Transverse colon (tissue), 4 donors: Measurements from ENCODE around the gene ATRN. TPM values are rescaled to one million over a fixed set of nuclear protein-coding genes. Genes with fewer than 3 reads are reported as not detected.

Experiments used
- DNase-seq: peaks from one replicate; pipeline ENCODE4 v3.0.0-alpha.2; 2019
- H3K27ac ChIP-seq, 4 donors: fragments of 200-600 bp; sonication (generic); 2 replicates each; pipeline ENCODE4 v1.5.1; 2016 to 2018; ENCODE audit warnings: inconsistent platforms in 4 of 4
- H3K27me3 ChIP-seq: fragments of 200-600 bp; sonication (generic); 2 replicates; pipeline ENCODE4 v1.5.1; 2017; ENCODE audit warnings: inconsistent platforms
- H3K36me3 ChIP-seq, 4 donors: fragments of 200-600 bp; sonication (generic); 2 replicates each; pipeline ENCODE4 v1.5.1; 2017 to 2019; ENCODE audit warnings: inconsistent platforms in 4 of 4
- H3K4me1 ChIP-seq, 4 donors: fragments of 200-600 bp; sonication (generic); 2 replicates each; pipeline ENCODE4 v1.5.1; 2017 to 2020; ENCODE audit warnings: inconsistent platforms in 4 of 4
- H3K4me3 ChIP-seq, 4 donors: fragments of 200-600 bp; sonication (generic); 1 replicate in 1 of 4; 2 replicates in 3 of 4; pipeline versions ENCODE4 v1.5.1 to v1.6.1; 2017 to 2019; ENCODE audit warnings: inconsistent platforms in 4 of 4
- H3K9me3 ChIP-seq, 2 donors: fragments of 200-600 bp; sonication (generic); 2 replicates each; pipeline ENCODE4 v1.5.1; 2017 to 2019; ENCODE audit warnings: inconsistent platforms in 2 of 2
- EP300 ChIP-seq: sonication (generic); formaldehyde crosslinking; IDR thresholded peaks from one replicate; pipeline ENCODE4 v1.6.1; 2017; ENCODE audit warnings: antibody characterized with exemption, low read depth
- POLR2A ChIP-seq: fragments of 450-650 bp; IDR thresholded peaks from one replicate; pipeline ENCODE4 v1.6.1; 2016; ENCODE audit warnings: antibody characterized with exemption, mild to moderate bottlenecking, moderate library complexity
- POLR2AphosphoS5 ChIP-seq, 3 donors: sonication (generic); formaldehyde crosslinking; IDR thresholded peaks; one replicate each; pipeline ENCODE4 v1.6.1; 2016; ENCODE audit warnings: antibody characterized with exemption in 3 of 3
- WGBS, 2 donors: methylation state at CpG; one replicate each; pipeline ENCODE4 v1.1.5; 2018; ENCODE audit warnings: low coverage in 1 of 2; 5-methylcytosine and 5-hydroxymethylcytosine counted together
- in situ Hi-C, 4 donors: fragments of 200-750 bp; cut with MboI; loops; one replicate each; pipeline versions ENCODE4 v1.15.0 to v1.15.1; 2017; ENCODE audit warnings: low sequenced_read_pairs in 3 of 4, low pct_ligation_motif_present in 1 of 4, low pct_unique_long_range_greater_than_20kb in 1 of 4
- intact Hi-C: fragments of 100-400 bp; cut with DNase I; formaldehyde crosslinking; loops from one replicate; pipeline ENCODE4 v1.15.1; 2023; ENCODE audit warnings: low total_unique reads
- total RNA-seq, 4 donors: library from RNA; depleted of rRNA; stranded (reverse); fragments of >200 nt; gene quantifications; one replicate each; pipeline ENCODE4 v1.1.0, GENCODE V29; 2016
- TF ChIP-seq, protein P1 (sequence below), 5 experiments: fragments of 200-600 bp in 3 of 5; fragments of 450-650 bp in 2 of 5; sonication (generic) in 3 of 5; IDR thresholded peaks; 1 replicate in 2 of 5; 2 replicates in 3 of 5; pipeline ENCODE4 v1.5.1; 2016 to 2017; ENCODE audit warnings: antibody characterized with exemption in 5 of 5, inconsistent platforms in 3 of 5, mild to moderate bottlenecking in 2 of 5, moderate library complexity in 1 of 5

ATRN gene
- total RNA-seq, 4 donors from 2014 or later, result 6.8 to 24.7 (median 15.9) TPM

- no peaks in the 10 kb centered on the region for H3K9me3 ChIP-seq
- H3K4me1 ChIP-seq, result no peaks in the 10 kb centered on the region
- 78 to 86% methylated on average over 1 to 14 of the region's 14 CpGs for WGBS, 2 donors
- H3K4me3 ChIP-seq, result no peak overlapping the region
- no peak for DNase-seq
- no peak for TF ChIP-seq POLR2AphosphoS5 (IDR thresholded peaks at IDR 0.05)
- TF ChIP-seq, protein P1, sequence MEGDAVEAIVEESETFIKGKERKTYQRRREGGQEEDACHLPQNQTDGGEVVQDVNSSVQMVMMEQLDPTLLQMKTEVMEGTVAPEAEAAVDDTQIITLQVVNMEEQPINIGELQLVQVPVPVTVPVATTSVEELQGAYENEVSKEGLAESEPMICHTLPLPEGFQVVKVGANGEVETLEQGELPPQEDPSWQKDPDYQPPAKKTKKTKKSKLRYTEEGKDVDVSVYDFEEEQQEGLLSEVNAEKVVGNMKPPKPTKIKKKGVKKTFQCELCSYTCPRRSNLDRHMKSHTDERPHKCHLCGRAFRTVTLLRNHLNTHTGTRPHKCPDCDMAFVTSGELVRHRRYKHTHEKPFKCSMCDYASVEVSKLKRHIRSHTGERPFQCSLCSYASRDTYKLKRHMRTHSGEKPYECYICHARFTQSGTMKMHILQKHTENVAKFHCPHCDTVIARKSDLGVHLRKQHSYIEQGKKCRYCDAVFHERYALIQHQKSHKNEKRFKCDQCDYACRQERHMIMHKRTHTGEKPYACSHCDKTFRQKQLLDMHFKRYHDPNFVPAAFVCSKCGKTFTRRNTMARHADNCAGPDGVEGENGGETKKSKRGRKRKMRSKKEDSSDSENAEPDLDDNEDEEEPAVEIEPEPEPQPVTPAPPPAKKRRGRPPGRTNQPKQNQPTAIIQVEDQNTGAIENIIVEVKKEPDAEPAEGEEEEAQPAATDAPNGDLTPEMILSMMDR (IDR thresholded peaks at IDR 0.05), result no peak
- TF ChIP-seq EP300, result no peak
- TF ChIP-seq POLR2A, result no peak
- H3K27me3 ChIP-seq, result peaks cover 94% of the 10 kb centered on the region
- H3K36me3 ChIP-seq, result no peaks in the 10 kb centered on the region
- in situ Hi-C loops, result no loop called here
- intact Hi-C loops, result no loop called here
- no peak overlapping the region for H3K27ac ChIP-seq
Observed at GRCh38 chr20:3430376-3431069, 40.3 kb upstream of the ATRN start.

GRCh38 chr20:3431109-3431508, 39.7 kb upstream of the ATRN start:
- Histone ChIP-seq H3K36me3 (no peaks in the 10 kb centered on the region), H3K4me3 (no peak overlapping the region), H3K9me3 (no peaks in the 10 kb centered on the region), H3K27ac (no peak overlapping the region), H3K4me1 (no peaks in the 10 kb centered on the region), H3K27me3 (peaks cover 94% of the 10 kb centered on the region)
- TF ChIP-seq, protein P1 (IDR thresholded peaks at IDR 0.05), result no peak
- TF ChIP-seq POLR2AphosphoS5 (IDR thresholded peaks at IDR 0.05), result no peak
- TF ChIP-seq EP300, result no peak
- no peak for TF ChIP-seq POLR2A
- WGBS, 2 donors, result 95 to 100% methylated on average over 1 to 4 of the region's 4 CpGs
- in situ Hi-C loops, result no loop called here
- DNase-seq, result no peak
- intact Hi-C loops, result no loop called here

- in situ Hi-C loops (no loop called here), intact Hi-C loops (no loop called here)
- WGBS, 2 donors, result 56 to 73% methylated on average over 3 of the region's 3 CpGs
- no peak for DNase-seq
- Histone ChIP-seq H3K27me3 (peaks cover 81% of the 10 kb centered on the region), H3K36me3 (no peaks in the 10 kb centered on the region), H3K4me3 (no peak overlapping the region), H3K9me3 (no peaks in the 10 kb centered on the region), H3K4me1 (peaks cover 0 to 7% (median 0%) of the 10 kb centered on the region in 4 donors), H3K27ac (no peak overlapping the region)
- TF ChIP-seq POLR2AphosphoS5 (IDR thresholded peaks at IDR 0.05) (no peak), POLR2A (no peak), EP300 (no peak)
Observed at GRCh38 chr20:3432844-3433243, 38.0 kb upstream of the ATRN start.

- Histone ChIP-seq H3K27me3 (peaks cover 81% of the 10 kb centered on the region), H3K27ac (no peak overlapping the region), H3K4me1 (peaks cover 0 to 7% (median 0%) of the 10 kb centered on the region in 4 donors), H3K4me3 (no peak overlapping the region), H3K9me3 (no peaks in the 10 kb centered on the region), H3K36me3 (no peaks in the 10 kb centered on the region)
- intact Hi-C loops, result no loop called here
- DNase-seq, result no peak
- in situ Hi-C loops, result no loop called here
- TF ChIP-seq POLR2AphosphoS5 (IDR thresholded peaks at IDR 0.05) (no peak), EP300 (no peak), POLR2A (no peak)
- TF ChIP-seq, protein P1 (IDR thresholded peaks at IDR 0.05), result no peak
- WGBS, 2 donors, result 73 to 80% methylated on average over 1 to 3 of the region's 3 CpGs
Observed at GRCh38 chr20:3433744-3434143, 37.1 kb upstream of the ATRN start.
